Mucosa of rectum (tissue), 2 donors: ENCODE results near the gene CFHR5.
"Not testable (repeated sequence)": the region's sequence is repeated elsewhere in the genome, so short reads cannot be mapped to it uniquely, and the experiment has no call there.

Source experiments
- H3K27ac ChIP-seq, 2 donors: one replicate each; pipeline ENCODE4 v1.7.0; 2013; ENCODE audit warnings: inconsistent platforms in 2 of 2, low read depth in 2 of 2, low read length in 2 of 2
- H3K27me3 ChIP-seq, 2 donors: one replicate each; pipeline ENCODE4 v1.7.0; 2013; ENCODE audit warnings: low read length in 2 of 2; ENCODE audit not compliant: control insufficient read depth in 2 of 2, insufficient read depth in 2 of 2
- H3K36me3 ChIP-seq, 2 donors: one replicate each; pipeline ENCODE4 v1.7.0; 2013; ENCODE audit warnings: low read length in 2 of 2; ENCODE audit not compliant: control insufficient read depth in 2 of 2, insufficient read depth in 2 of 2
- H3K4me1 ChIP-seq, 2 donors: one replicate each; pipeline ENCODE4 v1.7.0; 2013; ENCODE audit warnings: low read length in 2 of 2, mild to moderate bottlenecking in 1 of 2; ENCODE audit not compliant: control insufficient read depth in 2 of 2, insufficient read depth in 2 of 2
- H3K4me3 ChIP-seq, 2 donors: one replicate each; pipeline ENCODE4 v1.7.0; 2013; ENCODE audit warnings: low read length in 2 of 2
- H3K9ac ChIP-seq, 2 donors: one replicate each; pipeline ENCODE4 v1.7.0; 2013; ENCODE audit warnings: low read length in 2 of 2, low read depth in 1 of 2, mild to moderate bottlenecking in 1 of 2
- H3K9me3 ChIP-seq, 2 donors: one replicate each; pipeline ENCODE4 v1.7.0; 2013; ENCODE audit warnings: low read length in 2 of 2; ENCODE audit not compliant: control insufficient read depth in 2 of 2
- donor health status: healthy.
- donor health status: Normal muscosa, but diverticular disease.

CFHR5 gene

DNA sequence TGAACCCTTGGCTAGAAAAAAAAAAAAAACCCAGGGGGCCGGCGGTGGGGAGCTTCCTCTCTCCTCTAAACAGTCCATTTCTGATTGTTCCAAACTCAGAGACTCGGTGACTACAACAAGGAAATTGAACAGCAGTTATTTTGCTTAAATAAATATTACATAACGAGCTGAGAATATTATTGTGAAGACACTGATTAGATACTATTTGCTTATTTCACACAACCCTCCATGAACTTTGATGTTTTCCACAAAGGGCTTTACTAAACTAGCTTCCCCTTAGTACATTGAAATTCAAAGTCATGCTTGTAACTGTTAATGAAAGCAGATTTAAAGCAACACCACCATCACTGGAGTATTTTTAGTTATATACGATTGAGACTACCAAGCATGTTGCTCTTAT is at the start of gene CFHR5:
Gene CFHR5, plus strand, starts transcription at position 279 of the 400 bp plus-strand sequence. Its CDS starts 109 bp downstream, at position 388.
- H3K4me3 ChIP-seq, result no peak within 1 kb of the TSS
- H3K36me3 ChIP-seq, result no peaks in the 10 kb centered on the region
- no peaks in the 10 kb centered on the region for H3K4me1 ChIP-seq
- no peak within 1 kb of the TSS for H3K9ac ChIP-seq
- H3K27ac ChIP-seq, result no peak within 1 kb of the TSS
- no peaks in the 10 kb centered on the region for H3K9me3 ChIP-seq
- H3K27me3 ChIP-seq, result no peaks in the 10 kb centered on the region

DNA sequence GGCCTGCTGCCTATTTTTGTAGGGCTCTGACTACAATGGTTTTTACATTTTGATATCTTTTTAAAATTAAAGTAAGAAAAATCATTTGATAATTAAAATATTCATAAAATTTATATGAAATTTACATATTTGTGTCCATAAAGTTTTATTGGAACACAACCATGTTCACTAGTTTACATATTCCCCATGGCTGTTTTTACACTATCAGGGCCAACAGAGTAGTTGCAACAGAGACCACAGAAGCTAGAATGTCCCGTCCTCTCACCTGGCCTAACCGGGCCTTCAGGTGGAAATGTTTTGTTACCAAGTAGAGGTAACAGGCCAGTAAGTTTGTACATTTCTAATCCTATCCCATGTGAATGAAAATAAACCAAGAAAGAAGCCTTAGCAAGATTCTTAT is 44.5 kb upstream of the CFHR5 start:
- not testable (repeated sequence) for H3K4me1 ChIP-seq, H3K36me3 ChIP-seq, H3K9me3 ChIP-seq, H3K27me3 ChIP-seq, H3K9ac ChIP-seq, H3K4me3 ChIP-seq, H3K27ac ChIP-seq

DNA sequence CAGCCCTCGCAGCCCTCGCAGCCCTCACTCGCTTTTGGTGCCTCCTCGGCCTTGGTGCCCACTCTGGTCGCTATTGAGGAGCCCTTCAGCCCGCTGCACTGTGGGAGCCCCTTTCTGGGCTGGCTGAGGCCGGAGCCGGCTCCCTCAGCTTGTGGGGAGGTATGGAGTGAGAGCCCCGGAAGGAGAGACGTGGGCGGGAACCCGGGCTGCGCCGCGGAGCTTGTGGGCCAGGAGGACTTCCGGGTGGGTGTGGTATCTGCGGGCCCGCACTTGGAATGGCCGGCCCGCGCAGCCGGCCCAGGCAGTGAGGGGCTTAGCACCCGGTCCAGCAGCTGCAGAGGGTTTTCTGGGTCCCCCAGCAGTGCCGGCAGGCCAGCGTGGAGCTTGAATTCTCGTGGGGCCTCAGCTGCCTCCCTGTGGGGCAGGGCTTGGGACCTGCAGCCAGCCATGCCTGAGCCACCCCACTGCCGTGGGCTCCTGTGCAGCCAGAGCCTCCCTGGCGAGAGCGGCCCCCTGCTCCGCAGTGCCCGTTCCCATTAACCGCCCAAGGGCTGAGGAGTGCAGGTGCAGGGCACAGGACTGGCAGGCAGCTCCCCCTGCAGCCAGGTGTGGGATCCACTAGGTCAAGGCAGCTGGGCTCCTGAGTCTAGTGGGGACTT is 43.7 kb upstream of the CFHR5 start:
- Histone ChIP-seq H3K9me3 (no peaks in the 10 kb centered on the region), H3K9ac (no peak overlapping the region), H3K27me3 (no peaks in the 10 kb centered on the region), H3K27ac (no peak overlapping the region), H3K36me3 (no peaks in the 10 kb centered on the region), H3K4me3 (no peak overlapping the region), H3K4me1 (no peaks in the 10 kb centered on the region)

DNA sequence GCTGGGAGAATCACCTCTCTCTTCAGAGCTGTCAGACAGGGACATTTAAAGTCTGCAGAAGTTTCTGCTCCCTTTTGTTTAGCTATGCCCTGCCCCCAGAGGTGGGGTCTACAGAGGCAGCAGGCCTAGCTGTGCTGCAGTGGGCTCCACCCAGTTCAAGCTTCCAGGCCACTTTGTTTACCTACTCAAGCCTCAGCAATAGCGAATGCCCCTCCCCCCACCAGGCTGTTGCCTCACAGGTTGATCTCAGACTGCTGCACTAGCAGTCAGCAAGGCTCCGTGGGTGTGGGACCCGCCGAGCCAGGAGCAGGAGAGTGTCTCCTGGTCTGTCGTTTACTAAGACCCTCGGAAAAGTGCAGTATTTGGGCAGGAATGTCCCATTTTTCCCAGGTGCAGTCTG is 35.9 kb upstream of the CFHR5 start:
- not testable (repeated sequence) for H3K4me3 ChIP-seq, H3K9me3 ChIP-seq

GRCh38 chr1:196943568-196943967 is 33.8 kb upstream of the CFHR5 start, which contains the start of gene CFHR2:
CFHR2 (plus strand) TSS chr1:196943738; CDS start chr1:196943881, 143 bp downstream.
- not testable (repeated sequence) for H3K36me3 ChIP-seq

More for the DNA sequence above, 35.9 kb upstream of the CFHR5 start:
- H3K4me1 ChIP-seq, H3K36me3 ChIP-seq, H3K27ac ChIP-seq, H3K27me3 ChIP-seq, H3K9ac ChIP-seq: not testable (repeated sequence)

GRCh38 chr1:196951711-196952394 is 25.5 kb upstream of the CFHR5 start:
- no peak overlapping the region for H3K9ac ChIP-seq
- H3K4me1 ChIP-seq, result no peaks in the 10 kb centered on the region
- no peak overlapping the region for H3K4me3 ChIP-seq
- no peaks in the 10 kb centered on the region for H3K9me3 ChIP-seq
- no peaks in the 10 kb centered on the region for H3K27me3 ChIP-seq
- no peaks in the 10 kb centered on the region for H3K36me3 ChIP-seq
- no peak overlapping the region for H3K27ac ChIP-seq

More at GRCh38 chr1:196943568-196943967, 33.8 kb upstream of the CFHR5 start, which contains the start of gene CFHR2:
- not testable (repeated sequence) for H3K4me1 ChIP-seq, H3K4me3 ChIP-seq, H3K27ac ChIP-seq, H3K9ac ChIP-seq, H3K9me3 ChIP-seq, H3K27me3 ChIP-seq

DNA sequence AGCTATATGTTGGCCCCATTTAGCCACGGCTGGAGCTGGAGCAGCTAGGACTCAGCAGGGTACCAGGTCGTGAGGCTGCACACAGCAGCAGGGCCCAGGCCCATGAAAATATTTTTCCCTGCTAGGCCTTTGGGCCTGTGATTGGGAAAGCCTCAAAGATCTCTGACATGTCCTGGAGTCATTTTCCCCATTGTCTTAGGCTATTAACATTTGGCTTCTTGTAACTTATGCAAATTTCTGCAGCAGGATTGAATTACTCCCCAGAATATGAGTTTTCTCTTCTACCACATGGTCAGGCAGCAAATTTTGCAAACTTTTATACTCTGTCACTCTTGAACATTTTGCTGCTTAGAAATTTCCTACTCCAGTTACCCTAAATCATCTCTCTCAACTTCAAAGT is 22.6 kb upstream of the CFHR5 start:
- Histone ChIP-seq H3K36me3 (no peaks in the 10 kb centered on the region), H3K9me3 (no peaks in the 10 kb centered on the region), H3K27ac (no peak overlapping the region), H3K4me3 (no peak overlapping the region), H3K27me3 (no peaks in the 10 kb centered on the region), H3K9ac (no peak overlapping the region), H3K4me1 (no peaks in the 10 kb centered on the region)

DNA sequence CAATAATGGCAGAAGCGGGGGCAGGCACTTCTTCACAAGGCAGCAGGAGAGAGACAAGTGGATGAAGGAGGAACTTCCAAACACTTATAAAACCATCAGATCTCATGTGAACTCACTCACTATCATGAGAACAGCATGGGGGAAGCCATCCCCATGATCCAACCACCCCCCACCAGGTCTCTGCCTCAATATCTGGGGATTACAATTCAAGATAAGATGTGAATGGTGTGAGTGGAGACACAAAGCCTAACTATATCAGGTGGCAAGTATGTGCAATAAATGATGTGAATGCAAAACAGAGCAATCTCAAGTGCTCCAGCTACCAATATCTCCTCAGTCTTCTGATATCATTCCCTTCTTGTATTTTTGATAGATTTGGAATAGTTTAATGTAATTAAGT is 21.4 kb upstream of the CFHR5 start:
- H3K9me3 ChIP-seq, result no peaks in the 10 kb centered on the region
- H3K27me3 ChIP-seq, result no peaks in the 10 kb centered on the region

GRCh38 chr1:196960854-196961253 is 16.5 kb upstream of the CFHR5 start:
- Histone ChIP-seq H3K27me3 (no peaks in the 10 kb centered on the region), H3K4me1 (no peaks in the 10 kb centered on the region), H3K9ac (no peak overlapping the region)

More for the DNA sequence above, 21.4 kb upstream of the CFHR5 start:
- Histone ChIP-seq H3K36me3 (no peaks in the 10 kb centered on the region), H3K4me3 (no peak overlapping the region), H3K4me1 (no peaks in the 10 kb centered on the region), H3K9ac (no peak overlapping the region), H3K27ac (no peak overlapping the region)

DNA sequence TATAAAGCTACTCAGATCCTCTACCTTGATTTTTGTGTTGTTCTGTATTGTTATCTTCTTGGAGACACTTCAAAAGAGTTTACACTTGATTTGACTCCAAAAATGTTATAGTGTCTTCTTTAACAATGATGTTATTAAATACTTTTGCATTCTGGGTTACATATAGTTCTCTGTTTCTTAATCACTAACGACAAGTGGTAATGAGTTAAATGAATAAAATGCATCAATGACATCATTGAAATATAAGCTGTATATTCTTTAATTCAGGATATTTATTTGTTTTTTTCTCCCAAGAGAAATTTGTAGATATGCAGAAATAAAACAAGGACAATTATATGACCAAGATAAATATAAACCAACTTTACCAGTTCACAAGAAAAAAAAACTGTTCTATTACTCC is 7.2 kb upstream of the CFHR5 start:
- no peak overlapping the region for H3K9ac ChIP-seq
- H3K9me3 ChIP-seq, result no peaks in the 10 kb centered on the region
- no peak overlapping the region for H3K27ac ChIP-seq
- H3K4me1 ChIP-seq, result no peaks in the 10 kb centered on the region
- H3K4me3 ChIP-seq, result no peak overlapping the region
- H3K36me3 ChIP-seq, result no peaks in the 10 kb centered on the region
- no peaks in the 10 kb centered on the region for H3K27me3 ChIP-seq

More at GRCh38 chr1:196960854-196961253, 16.5 kb upstream of the CFHR5 start:
- Histone ChIP-seq H3K27ac (no peak overlapping the region), H3K36me3 (no peaks in the 10 kb centered on the region), H3K4me3 (no peak overlapping the region), H3K9me3 (no peaks in the 10 kb centered on the region)
